CD4-positive, CD25-positive, alpha-beta regulatory T cell (primary cell): ENCODE data around the gene RNF150. TPM values are rescaled to one million over a fixed set of nuclear protein-coding genes. Genes with fewer than 3 reads are reported as not detected.

ENCODE experiments used
- ATAC-seq, 2 donors: fragments of 150-1000 bp; cut with Tn5 transposase; one replicate each; pipeline ENCODE4 v1.10.0; 2021; ENCODE audit warnings: low read depth in 2 of 2, moderate number of reproducible peaks in 2 of 2, moderate library complexity in 1 of 2
- DNase-seq, 3 donors: peaks; one replicate each; pipeline versions ENCODE4 v3.0.0 to v3.0.0-alpha.2; 2012 to 2022; ENCODE audit warnings: mixed read lengths in 1 of 3
- H3K27ac ChIP-seq: one replicate; pipeline ENCODE4 v1.7.0; 2013; ENCODE audit warnings: mild to moderate bottlenecking, low read length; ENCODE audit not compliant: insufficient read depth, poor library complexity, severe bottlenecking
- H3K27me3 ChIP-seq: one replicate; pipeline ENCODE4 v1.7.0; 2013; ENCODE audit warnings: low read length; ENCODE audit not compliant: control insufficient read depth, insufficient read depth
- H3K36me3 ChIP-seq: one replicate; pipeline ENCODE4 v1.7.0; 2013; ENCODE audit warnings: mild to moderate bottlenecking, low read length, moderate library complexity; ENCODE audit not compliant: control insufficient read depth, insufficient read depth
- H3K4me1 ChIP-seq: 2 replicates; pipeline ENCODE4 v1.7.0; 2013; ENCODE audit warnings: mild to moderate bottlenecking, low read length; ENCODE audit not compliant: insufficient read depth, control insufficient read depth, poor library complexity, severe bottlenecking
- H3K4me3 ChIP-seq: one replicate; pipeline ENCODE4 v1.7.0; 2013; ENCODE audit warnings: low read depth, mild to moderate bottlenecking, low read length, moderate library complexity
- H3K9me3 ChIP-seq, 2 experiments: 1 replicate in 1 of 2; 2 replicates in 1 of 2; pipeline ENCODE4 v1.7.0; 2013; ENCODE audit warnings: low read length in 2 of 2, mild to moderate bottlenecking in 1 of 2, moderate library complexity in 1 of 2; ENCODE audit not compliant: control insufficient read depth in 2 of 2
- H3K27ac Mint-ChIP-seq, 3 donors: one replicate each; pipeline ENCODE4 v1.8.0; 2020 to 2022; ENCODE audit warnings: mild to moderate bottlenecking in 3 of 3, mixed read lengths in 3 of 3, moderate library complexity in 2 of 3
- H3K27me3 Mint-ChIP-seq: one replicate; pipeline ENCODE4 v1.8.0; 2022; ENCODE audit warnings: mild to moderate bottlenecking, mixed read lengths
- H3K36me3 Mint-ChIP-seq: one replicate; pipeline ENCODE4 v1.8.0; 2020; ENCODE audit warnings: mixed read lengths
- H3K4me1 Mint-ChIP-seq, 4 donors: one replicate each; pipeline ENCODE4 v1.8.0; 2020 to 2022; ENCODE audit warnings: mixed read lengths in 4 of 4, mild to moderate bottlenecking in 1 of 4
- H3K4me3 Mint-ChIP-seq, 4 donors: one replicate each; pipeline ENCODE4 v1.8.0; 2020 to 2022; ENCODE audit warnings: mild to moderate bottlenecking in 4 of 4, mixed read lengths in 4 of 4, moderate library complexity in 3 of 4
- H3K9me3 Mint-ChIP-seq, 7 donors: one replicate each; pipeline ENCODE4 v1.8.0; 2020 to 2022; ENCODE audit warnings: mixed read lengths in 7 of 7, mild to moderate bottlenecking in 3 of 7, moderate library complexity in 2 of 7
- polyA plus RNA-seq, 4 donors: library from polyadenylated mRNA; unstranded; fragments of 300-500 nt; fragmentation: Illumina TruSeq; gene quantifications; one replicate each; pipeline ENCODE4 v1.2.3, GENCODE V29; 2021
- total RNA-seq: library from RNA; stranded (reverse); gene quantifications from one replicate; pipeline ENCODE4 v1.2.3, GENCODE V29; 2022

RNF150 gene
- total and polyA plus RNA-seq, 5 donors from 2014 or later = 0.07 TPM; not detected in 4

DNA sequence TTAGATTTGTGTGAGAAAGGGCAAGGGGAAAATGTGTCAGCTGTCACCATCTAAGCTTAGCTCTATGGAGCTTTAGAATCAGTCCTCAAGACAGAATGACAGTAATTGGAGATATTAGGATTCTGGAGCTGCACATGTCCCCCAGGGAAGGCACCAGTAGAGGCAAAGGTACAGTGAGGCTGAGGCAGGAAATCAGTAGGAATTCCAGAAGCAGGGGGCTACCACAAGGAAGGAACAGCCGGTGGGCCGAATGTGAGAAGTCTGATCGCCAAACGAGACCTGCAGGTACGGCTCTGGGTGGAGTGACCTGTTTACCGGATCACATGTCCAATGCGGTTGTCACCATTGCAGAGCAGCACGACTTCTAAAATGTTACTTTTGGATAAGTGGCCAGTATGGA is 52.6 kb downstream of the RNF150 start:
- Histone ChIP-seq H3K4me3 (no peak overlapping the region), H3K27ac (no peak overlapping the region), H3K36me3 (no peaks in the 10 kb centered on the region), H3K27me3 (no peaks in the 10 kb centered on the region), H3K4me1 (no peaks in the 10 kb centered on the region), H3K9me3 (no peaks in the 10 kb centered on the region)
- DNase-seq (no peak), ATAC-seq (no peak)
- no peak overlapping the region for H3K4me3 Mint-ChIP-seq
- no peak overlapping the region for H3K27ac Mint-ChIP-seq
- H3K9me3 Mint-ChIP-seq = peaks cover 0 to 1% (median under 1%) of the 10 kb centered on the region in 7 donors
- H3K4me1 Mint-ChIP-seq = no peaks in the 10 kb centered on the region
- no peaks in the 10 kb centered on the region for H3K36me3 Mint-ChIP-seq
- H3K27me3 Mint-ChIP-seq = peaks cover 4% of the 10 kb centered on the region

- H3K4me1 Mint-ChIP-seq = no peaks in the 10 kb centered on the region
- DNase-seq (no peak), ATAC-seq (no peak)
- no peak overlapping the region for H3K4me3 ChIP-seq
- peaks cover 0 to 1% (median 0%) of the 10 kb centered on the region in 7 donors for H3K9me3 Mint-ChIP-seq
- H3K9me3 ChIP-seq = no peaks in the 10 kb centered on the region
- no peaks in the 10 kb centered on the region for H3K36me3 ChIP-seq
- no peak overlapping the region for H3K27ac Mint-ChIP-seq
- H3K27ac ChIP-seq = no peak overlapping the region
- peaks cover 4% of the 10 kb centered on the region for H3K27me3 Mint-ChIP-seq
- H3K4me1 ChIP-seq = no peaks in the 10 kb centered on the region
- H3K36me3 Mint-ChIP-seq = no peaks in the 10 kb centered on the region
- H3K27me3 ChIP-seq = no peaks in the 10 kb centered on the region
- no peak overlapping the region for H3K4me3 Mint-ChIP-seq
These were observed 53.8 kb downstream of the RNF150 start for GRCh38 chr4:141079393-141079930.

DNA sequence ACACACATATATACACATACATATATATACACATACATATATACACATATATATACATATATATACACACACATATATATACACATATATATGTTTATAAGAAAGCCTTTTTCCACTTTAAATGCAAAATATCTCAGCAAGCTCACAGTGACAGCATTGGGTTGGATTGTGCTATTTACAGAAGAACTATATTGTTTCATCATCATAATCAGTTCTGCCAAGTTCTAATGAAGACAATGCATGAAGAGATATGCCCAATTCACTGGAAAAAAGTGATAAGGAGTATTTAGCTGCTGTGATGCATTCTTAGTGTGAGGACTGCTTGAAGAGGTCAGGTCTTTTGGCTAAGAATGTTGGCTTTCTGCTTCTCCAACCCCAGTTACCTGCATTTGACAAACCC is 54.4 kb downstream of the RNF150 start:
- peaks cover 0 to under 1% (median 0%) of the 10 kb centered on the region in 7 donors for H3K9me3 Mint-ChIP-seq
- no peak overlapping the region for H3K4me3 Mint-ChIP-seq
- H3K27ac ChIP-seq = no peak overlapping the region
- no peaks in the 10 kb centered on the region for H3K27me3 ChIP-seq
- no peak for ATAC-seq
- H3K36me3 Mint-ChIP-seq = no peaks in the 10 kb centered on the region
- H3K9me3 ChIP-seq = no peaks in the 10 kb centered on the region
- no peak overlapping the region for H3K27ac Mint-ChIP-seq
- H3K27me3 Mint-ChIP-seq = peaks cover 4% of the 10 kb centered on the region
- no peaks in the 10 kb centered on the region for H3K4me1 Mint-ChIP-seq
- DNase-seq = no peak
- H3K36me3 ChIP-seq = no peaks in the 10 kb centered on the region
- no peaks in the 10 kb centered on the region for H3K4me1 ChIP-seq
- H3K4me3 ChIP-seq = no peak overlapping the region

GRCh38 chr4:141077611-141078225 is 55.6 kb downstream of the RNF150 start:
- Histone ChIP-seq H3K4me1 (no peaks in the 10 kb centered on the region), H3K9me3 (no peaks in the 10 kb centered on the region), H3K36me3 (no peaks in the 10 kb centered on the region), H3K4me3 (no peak overlapping the region), H3K27me3 (no peaks in the 10 kb centered on the region), H3K27ac (no peak overlapping the region)
- ATAC-seq (no peak), DNase-seq (no peak)
- no peak overlapping the region for H3K27ac Mint-ChIP-seq
- H3K27me3 Mint-ChIP-seq = peaks cover 4% of the 10 kb centered on the region
- H3K4me3 Mint-ChIP-seq = no peak overlapping the region
- peaks cover 0 to 2% (median 0%) of the 10 kb centered on the region in 7 donors for H3K9me3 Mint-ChIP-seq
- H3K36me3 Mint-ChIP-seq = no peaks in the 10 kb centered on the region
- no peaks in the 10 kb centered on the region for H3K4me1 Mint-ChIP-seq

- H3K4me1 Mint-ChIP-seq = no peaks in the 10 kb centered on the region
- no peaks in the 10 kb centered on the region for H3K27me3 ChIP-seq
- H3K27ac ChIP-seq = no peak overlapping the region
- no peaks in the 10 kb centered on the region for H3K36me3 ChIP-seq
- H3K4me3 Mint-ChIP-seq = no peak overlapping the region
- no peaks in the 10 kb centered on the region for H3K4me1 ChIP-seq
- no peak overlapping the region for H3K4me3 ChIP-seq
- peaks cover 0 to 4% (median 0%) of the 10 kb centered on the region in 7 donors for H3K9me3 Mint-ChIP-seq
- peaks cover 4% of the 10 kb centered on the region for H3K27me3 Mint-ChIP-seq
- no peaks in the 10 kb centered on the region for H3K9me3 ChIP-seq
- no peak overlapping the region for H3K27ac Mint-ChIP-seq
- H3K36me3 Mint-ChIP-seq = no peaks in the 10 kb centered on the region
- DNase-seq (no peak), ATAC-seq (no peak)
These were observed 57.7 kb downstream of the RNF150 start for GRCh38 chr4:141075553-141075952.

DNA sequence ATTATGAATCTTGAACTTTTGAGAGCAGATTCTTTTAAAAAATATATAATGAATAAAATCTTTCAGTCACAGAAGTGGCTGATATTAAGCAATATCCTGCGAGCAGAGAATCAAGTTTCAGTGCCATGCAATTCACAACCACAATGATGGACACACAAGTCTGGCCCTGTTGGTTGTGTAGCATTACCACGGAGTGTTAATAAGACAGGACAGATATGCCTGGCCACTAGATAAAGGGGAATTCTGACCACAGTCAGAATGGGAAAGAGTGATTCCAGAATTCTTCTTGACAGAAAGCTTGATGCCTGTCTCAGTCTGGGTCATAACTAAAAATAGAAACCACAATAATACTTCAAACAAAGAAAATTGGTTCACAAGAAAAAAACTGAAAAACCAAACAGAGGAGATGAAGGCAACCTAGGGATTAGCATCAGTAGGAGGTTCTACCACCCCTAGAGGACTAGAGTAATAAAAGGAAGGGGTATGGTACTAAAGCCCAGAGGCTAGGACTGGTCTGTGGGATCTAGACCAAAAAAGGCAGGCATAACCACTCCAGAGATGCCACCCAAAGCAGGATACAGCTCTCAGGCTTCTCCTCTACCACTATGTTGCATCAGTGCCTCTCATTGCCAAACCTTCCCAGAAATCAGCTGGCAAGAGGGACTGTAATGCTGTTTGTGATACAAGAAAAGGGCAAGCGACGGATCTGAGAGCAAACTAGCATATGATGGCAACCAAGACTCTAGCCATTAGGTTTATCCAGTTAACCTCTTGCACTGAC is 59.0 kb downstream of the RNF150 start:
- H3K4me1 ChIP-seq = no peaks in the 10 kb centered on the region
- peaks cover 0 to 4% (median 0%) of the 10 kb centered on the region in 7 donors for H3K9me3 Mint-ChIP-seq
- H3K4me1 Mint-ChIP-seq = no peaks in the 10 kb centered on the region
- H3K4me3 ChIP-seq = no peak overlapping the region
- no peaks in the 10 kb centered on the region for H3K9me3 ChIP-seq
- no peak overlapping the region for H3K4me3 Mint-ChIP-seq
- H3K27me3 Mint-ChIP-seq = peaks cover 4% of the 10 kb centered on the region
- H3K27ac Mint-ChIP-seq = no peak overlapping the region
- ATAC-seq = no peak
- H3K36me3 Mint-ChIP-seq = no peaks in the 10 kb centered on the region
- DNase-seq = no peak
- H3K27me3 ChIP-seq = no peaks in the 10 kb centered on the region
- H3K27ac ChIP-seq = no peak overlapping the region
- H3K36me3 ChIP-seq = no peaks in the 10 kb centered on the region

GRCh38 chr4:141066690-141067089 is 66.6 kb downstream of the RNF150 start:
- Histone ChIP-seq H3K27me3 (no peaks in the 10 kb centered on the region), H3K9me3 (no peaks in the 10 kb centered on the region), H3K4me3 (no peak overlapping the region), H3K36me3 (no peaks in the 10 kb centered on the region), H3K27ac (no peak overlapping the region), H3K4me1 (no peaks in the 10 kb centered on the region)
- Mint-ChIP-seq H3K9me3 (peaks cover 0 to 2% (median 0%) of the 10 kb centered on the region in 7 donors), H3K36me3 (no peaks in the 10 kb centered on the region), H3K27ac (no peak overlapping the region), H3K4me1 (no peaks in the 10 kb centered on the region), H3K4me3 (no peak overlapping the region), H3K27me3 (no peaks in the 10 kb centered on the region)
- ATAC-seq = no peak
- no peak for DNase-seq
